DND-41 (cell line): ENCODE results near the gene MXD1.

ENCODE experiments used
- ATAC-seq: fragments of 200-7000 bp; cut with Tn5 transposase; 3 replicates; pipeline ENCODE4 v1.9.1; 2021; ENCODE audit warnings: low read depth; ENCODE audit not compliant: insufficient read depth
- DNase-seq: peaks from one replicate; pipeline ENCODE4 v3.0.0-alpha.2; 2020
- H2AFZ ChIP-seq: 2 replicates; pipeline ENCODE4 v1.6.0; 2012; ENCODE audit warnings: low read depth, low read length
- H3K27ac ChIP-seq: 2 replicates; pipeline ENCODE4 v1.5.1; 2012; ENCODE audit warnings: low read length, inconsistent platforms
- H3K27me3 ChIP-seq: fragments of 200-600 bp; sonication (generic); 2 replicates; pipeline ENCODE4 v1.6.0; 2012; ENCODE audit warnings: low read length, mild to moderate bottlenecking, inconsistent platforms; ENCODE audit not compliant: insufficient read depth, poor library complexity
- H3K36me3 ChIP-seq: 2 replicates; pipeline ENCODE4 v1.5.1; 2012; ENCODE audit warnings: low read length, inconsistent platforms; ENCODE audit not compliant: insufficient read depth
- H3K4me1 ChIP-seq: 2 replicates; pipeline ENCODE4 v1.5.1; 2012; ENCODE audit warnings: mild to moderate bottlenecking, low read length; ENCODE audit not compliant: insufficient read depth
- H3K4me2 ChIP-seq: 2 replicates; pipeline ENCODE4 v1.6.0; 2012; ENCODE audit warnings: mild to moderate bottlenecking, moderate library complexity, low read length, inconsistent platforms; ENCODE audit not compliant: insufficient read depth
- H3K4me3 ChIP-seq, 2 experiments: fragments of 200-600 bp in 1 of 2; shearing (Covaris generic) in 1 of 2; 2 replicates each; pipeline ENCODE4 v1.5.1; 2012 to 2016; ENCODE audit warnings: inconsistent platforms in 2 of 2, low read length in 2 of 2, mild to moderate bottlenecking in 2 of 2, low read depth in 1 of 2, moderate library complexity in 1 of 2
- H3K79me2 ChIP-seq: 2 replicates; pipeline ENCODE4 v1.6.0; 2012; ENCODE audit warnings: low read length, inconsistent platforms; ENCODE audit not compliant: insufficient read depth
- H3K9ac ChIP-seq: 2 replicates; pipeline ENCODE4 v1.6.0; 2012; ENCODE audit warnings: low read depth, mild to moderate bottlenecking, inconsistent platforms, low read length, moderate library complexity
- H3K9me3 ChIP-seq: 2 replicates; pipeline ENCODE4 v1.5.1; 2012; ENCODE audit warnings: low read length, moderate library complexity, mild to moderate bottlenecking, inconsistent platforms; ENCODE audit not compliant: insufficient read depth, severe bottlenecking
- H4K20me1 ChIP-seq: 2 replicates; pipeline ENCODE4 v1.6.0; 2012; ENCODE audit warnings: low read length; ENCODE audit not compliant: insufficient read depth
- CTCF ChIP-seq: IDR thresholded peaks from 2 replicates; pipeline ENCODE4 v1.5.1; 2012; ENCODE audit warnings: borderline replicate concordance, low read length, moderate library complexity, mild to moderate bottlenecking; ENCODE audit not compliant: poor library complexity, severe bottlenecking; ENCODE audit errors: extremely low read depth
- EZH2 ChIP-seq: IDR thresholded peaks from 3 replicates; pipeline ENCODE4 v1.6.1; 2012; ENCODE audit warnings: borderline replicate concordance, low read depth, mild to moderate bottlenecking, moderate library complexity, low read length, inconsistent platforms; ENCODE audit not compliant: severe bottlenecking

MXD1 gene

DNA sequence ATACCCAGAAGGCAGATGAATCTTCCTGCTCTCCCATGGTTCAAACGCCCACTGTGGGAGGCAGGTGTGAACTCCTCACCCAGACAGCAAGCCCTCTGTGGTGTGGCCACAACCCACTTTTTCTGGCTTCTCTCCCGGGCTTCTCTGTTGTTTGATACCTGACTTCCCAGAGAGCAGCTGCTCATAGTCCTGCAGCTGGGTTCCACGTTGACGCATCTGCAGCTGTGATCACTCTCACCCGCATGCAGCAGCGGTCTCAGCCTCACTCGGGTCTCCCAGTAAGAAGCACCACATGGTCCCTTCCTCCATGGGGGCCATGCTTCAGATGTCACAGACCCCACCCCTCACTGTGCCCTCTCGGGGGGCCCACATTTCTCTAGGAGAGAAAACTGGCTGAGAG lies 43.1 kb downstream of the MXD1 start:
- Histone ChIP-seq H3K4me2 (peak overlapping the region; percentile 43), H3K27me3 (no peaks in the 10 kb centered on the region), H4K20me1 (no peaks in the 10 kb centered on the region), H3K36me3 (no peaks in the 10 kb centered on the region), H2AFZ (peak overlapping the region; percentile 21; the same call in 1 of the 2 replicates), H3K9me3 (no peaks in the 10 kb centered on the region), H3K79me2 (no peaks in the 10 kb centered on the region), H3K4me1 (peaks cover 27% of the 10 kb centered on the region), H3K27ac (peak overlapping the region; percentile 72), H3K9ac (peak overlapping the region; percentile 22), H3K4me3 (peak overlapping the region in 1 of 2 experiments; percentile 19; a peak in 1 of 4 replicates)
- DNase-seq = peak; percentile 94
- no peak for TF ChIP-seq EZH2
- no peak for TF ChIP-seq CTCF
- ATAC-seq = peak; percentile 93

GRCh38 chr2:69958480-69958879 lies 43.6 kb downstream of the MXD1 start:
- peak overlapping the region; percentile 72 for H3K27ac ChIP-seq
- no peaks in the 10 kb centered on the region for H3K9me3 ChIP-seq
- H2AFZ ChIP-seq = peak overlapping the region; percentile 21; the same call in 1 of the 2 replicates
- peak overlapping the region; percentile 43 for H3K4me2 ChIP-seq
- TF ChIP-seq CTCF (no peak), EZH2 (no peak)
- peak overlapping the region; percentile 22 for H3K9ac ChIP-seq
- H3K4me1 ChIP-seq = peaks cover 27% of the 10 kb centered on the region
- DNase-seq (no peak), ATAC-seq (no peak)
- H3K27me3 ChIP-seq = no peaks in the 10 kb centered on the region
- 0 out of 4 replicates have a peak overlapping the region, but pooled peaks of 1 of the 2 experiments have one; percentile 19 for H3K4me3 ChIP-seq
- H3K36me3 ChIP-seq = no peaks in the 10 kb centered on the region
- no peaks in the 10 kb centered on the region for H3K79me2 ChIP-seq
- no peaks in the 10 kb centered on the region for H4K20me1 ChIP-seq

- Histone ChIP-seq H2AFZ (no peak overlapping the region), H4K20me1 (no peaks in the 10 kb centered on the region), H3K27me3 (no peaks in the 10 kb centered on the region), H3K79me2 (no peaks in the 10 kb centered on the region), H3K4me3 (no peak overlapping the region), H3K36me3 (no peaks in the 10 kb centered on the region), H3K9me3 (no peaks in the 10 kb centered on the region), H3K4me2 (no peak overlapping the region), H3K27ac (no peak overlapping the region), H3K4me1 (peaks cover 27% of the 10 kb centered on the region), H3K9ac (no peak overlapping the region)
- DNase-seq = no peak
- ATAC-seq = no peak
- TF ChIP-seq EZH2 = no peak
- no peak for TF ChIP-seq CTCF
Observed at GRCh38 chr2:69959425-69959824, 44.5 kb downstream of the MXD1 start.

DNA sequence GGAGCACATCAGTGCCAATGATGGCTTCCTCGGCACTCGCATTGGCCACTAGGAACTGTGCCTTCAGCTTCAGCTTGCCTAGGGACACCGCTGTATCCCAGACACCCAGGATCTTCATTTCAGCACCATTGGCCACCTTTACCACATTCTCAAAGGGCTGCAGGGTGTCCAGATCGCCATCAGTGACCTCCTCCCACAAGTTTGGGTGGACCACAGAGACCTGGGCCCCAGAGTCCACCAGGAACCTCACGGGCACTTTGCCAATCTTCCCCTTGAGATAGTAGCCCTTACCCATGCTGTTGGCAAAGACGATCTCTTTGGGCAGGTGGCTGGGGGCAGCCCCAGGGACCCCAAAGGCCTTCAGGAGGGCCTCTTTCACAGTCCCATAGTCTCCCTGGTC lies 45.9 kb downstream of the MXD1 start:
- no peak overlapping the region for H3K27ac ChIP-seq
- no peak for ATAC-seq
- H3K36me3 ChIP-seq = no peaks in the 10 kb centered on the region
- H3K27me3 ChIP-seq = no peaks in the 10 kb centered on the region
- H3K9ac ChIP-seq = no peak overlapping the region
- no peaks in the 10 kb centered on the region for H3K9me3 ChIP-seq
- H4K20me1 ChIP-seq = no peaks in the 10 kb centered on the region
- no peaks in the 10 kb centered on the region for H3K79me2 ChIP-seq
- TF ChIP-seq EZH2 = no peak
- H3K4me3 ChIP-seq = no peak overlapping the region
- DNase-seq = no peak
- H3K4me2 ChIP-seq = no peak overlapping the region
- H2AFZ ChIP-seq = no peak overlapping the region
- H3K4me1 ChIP-seq = peaks cover 27% of the 10 kb centered on the region
